ENCODE measurements around the gene LPP. TPM values are rescaled to one million over a fixed set of nuclear protein-coding genes. Genes with fewer than 3 reads are reported as not detected.

LPP gene
- total RNA-seq, 1 donor from 2014 or later = 218 TPM

DNA sequence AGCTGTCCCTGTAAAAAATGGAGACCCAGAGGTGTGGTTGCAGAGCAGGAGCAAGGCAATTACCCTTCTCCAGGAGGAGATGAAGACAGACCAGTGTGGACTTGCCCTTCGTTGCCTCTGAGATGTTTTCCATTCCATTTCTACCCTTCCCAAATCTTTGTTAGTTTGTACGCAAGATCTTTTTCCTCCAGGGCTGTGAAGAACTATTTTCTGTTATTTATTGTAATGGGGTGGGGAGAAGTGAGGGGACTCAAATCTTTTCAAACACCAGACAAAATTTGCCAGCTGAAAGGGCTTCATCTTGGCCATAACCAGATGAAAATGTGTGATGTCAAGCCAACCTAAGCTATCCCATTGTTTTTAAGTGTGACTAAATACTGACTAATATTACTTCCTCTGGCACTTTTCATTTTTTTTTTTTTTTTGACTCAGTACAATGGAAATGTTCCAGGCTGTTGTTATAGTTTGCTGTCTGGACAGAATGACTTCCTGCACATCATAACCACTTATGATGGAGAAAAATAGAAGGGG is 746.5 kb downstream of the LPP start:
- DNase-seq (ENCODE audit: low read depth) = peak; percentile 49
- TF ChIP-seq, protein P1, sequence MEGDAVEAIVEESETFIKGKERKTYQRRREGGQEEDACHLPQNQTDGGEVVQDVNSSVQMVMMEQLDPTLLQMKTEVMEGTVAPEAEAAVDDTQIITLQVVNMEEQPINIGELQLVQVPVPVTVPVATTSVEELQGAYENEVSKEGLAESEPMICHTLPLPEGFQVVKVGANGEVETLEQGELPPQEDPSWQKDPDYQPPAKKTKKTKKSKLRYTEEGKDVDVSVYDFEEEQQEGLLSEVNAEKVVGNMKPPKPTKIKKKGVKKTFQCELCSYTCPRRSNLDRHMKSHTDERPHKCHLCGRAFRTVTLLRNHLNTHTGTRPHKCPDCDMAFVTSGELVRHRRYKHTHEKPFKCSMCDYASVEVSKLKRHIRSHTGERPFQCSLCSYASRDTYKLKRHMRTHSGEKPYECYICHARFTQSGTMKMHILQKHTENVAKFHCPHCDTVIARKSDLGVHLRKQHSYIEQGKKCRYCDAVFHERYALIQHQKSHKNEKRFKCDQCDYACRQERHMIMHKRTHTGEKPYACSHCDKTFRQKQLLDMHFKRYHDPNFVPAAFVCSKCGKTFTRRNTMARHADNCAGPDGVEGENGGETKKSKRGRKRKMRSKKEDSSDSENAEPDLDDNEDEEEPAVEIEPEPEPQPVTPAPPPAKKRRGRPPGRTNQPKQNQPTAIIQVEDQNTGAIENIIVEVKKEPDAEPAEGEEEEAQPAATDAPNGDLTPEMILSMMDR (IDR thresholded peaks at IDR 0.05; ENCODE audit: insufficient read depth, low read length, poor library complexity, severe bottlenecking) = no peak
- no peaks in the 10 kb centered on the region for H3K27me3 ChIP-seq (ENCODE audit: control insufficient read depth, insufficient read depth, low read length)
- no peak overlapping the region for H3K4me3 ChIP-seq (ENCODE audit: low read depth, low read length)
- H3K36me3 ChIP-seq (ENCODE audit: control insufficient read depth, insufficient read depth, low read length) = no peaks in the 10 kb centered on the region

DNA sequence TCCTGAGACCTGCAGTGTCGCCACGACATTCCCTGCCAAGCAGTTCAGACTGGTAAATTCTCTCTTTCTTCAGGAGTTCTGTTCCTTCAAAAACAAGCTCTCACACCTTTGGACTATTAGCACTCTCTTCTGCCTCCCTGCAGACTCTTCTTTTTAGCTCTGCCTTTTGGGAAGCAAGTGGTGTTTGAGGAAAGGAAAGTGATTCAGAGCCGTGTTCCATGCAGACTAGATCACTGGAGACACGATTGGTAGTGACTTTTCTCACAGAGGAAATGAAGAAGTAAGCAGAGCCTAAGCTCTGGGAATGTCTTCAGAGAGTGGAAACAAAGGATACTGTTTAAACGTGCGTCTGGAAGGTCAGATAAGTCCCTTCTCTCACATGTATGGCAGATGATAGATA is 747.2 kb downstream of the LPP start:
- Histone ChIP-seq H3K36me3 (ENCODE audit: control insufficient read depth, insufficient read depth, low read length) (no peaks in the 10 kb centered on the region), H3K4me3 (ENCODE audit: low read depth, low read length) (no peak overlapping the region), H3K27me3 (ENCODE audit: control insufficient read depth, insufficient read depth, low read length) (peaks cover under 1% of the 10 kb centered on the region)
- TF ChIP-seq, protein P1 (IDR thresholded peaks at IDR 0.05; ENCODE audit: insufficient read depth, low read length, poor library complexity, severe bottlenecking) = no peak
- no peak for DNase-seq (ENCODE audit: low read depth)

DNA sequence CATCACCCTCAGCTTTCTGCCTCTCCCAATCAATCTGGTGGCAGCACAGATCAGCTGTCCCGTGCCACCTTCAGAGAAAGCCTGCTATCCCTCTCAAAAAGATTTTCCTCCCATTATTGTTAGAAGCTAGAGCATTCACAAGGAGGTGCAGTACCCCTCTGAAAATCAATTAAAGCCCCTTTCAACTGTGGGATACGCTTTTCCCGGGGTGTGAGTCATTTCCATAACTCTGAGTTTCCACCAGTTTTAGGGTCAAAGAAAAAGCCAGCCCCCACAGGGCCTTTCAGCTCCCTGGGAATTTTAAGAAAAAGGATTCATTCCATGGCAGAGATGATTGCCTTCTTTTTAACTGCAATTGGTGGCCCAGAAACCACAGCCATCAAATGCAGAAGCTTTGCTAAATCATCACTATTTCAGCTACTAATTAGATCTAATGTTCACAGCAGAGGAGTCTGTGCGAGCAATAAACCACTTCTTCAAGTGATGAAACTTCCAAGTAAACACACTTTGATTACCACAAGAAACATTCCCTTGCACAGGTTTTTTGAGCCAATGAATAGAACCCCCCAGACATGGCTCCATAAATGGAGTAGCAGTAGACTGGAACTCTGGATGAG is 747.8 kb downstream of the LPP start:
- TF ChIP-seq, protein P1 (IDR thresholded peaks at IDR 0.05; ENCODE audit: insufficient read depth, low read length, poor library complexity, severe bottlenecking) = no peak
- Histone ChIP-seq H3K36me3 (ENCODE audit: control insufficient read depth, insufficient read depth, low read length) (no peaks in the 10 kb centered on the region), H3K4me3 (ENCODE audit: low read depth, low read length) (no peak overlapping the region), H3K27me3 (ENCODE audit: control insufficient read depth, insufficient read depth, low read length) (peaks cover 2% of the 10 kb centered on the region)
- no peak for DNase-seq (ENCODE audit: low read depth)

DNA sequence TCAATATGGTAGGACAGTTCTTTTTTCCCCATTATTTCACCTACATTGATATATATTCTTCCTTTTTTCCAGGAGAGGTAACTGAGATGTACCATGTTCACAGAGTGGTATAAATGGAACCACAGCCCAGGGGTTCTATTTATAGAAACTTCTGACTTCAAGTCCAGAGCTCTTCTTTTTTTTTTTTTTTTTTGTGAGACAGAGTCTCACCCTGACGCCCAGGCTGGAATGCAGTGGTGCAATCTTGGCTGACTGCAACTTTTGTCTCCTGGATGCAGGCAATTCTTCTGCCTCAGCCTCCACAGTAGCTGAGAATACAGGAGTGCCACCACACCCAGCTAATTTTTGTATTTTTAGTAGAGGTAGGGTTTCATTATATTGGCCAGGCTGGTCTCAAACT is 750.7 kb downstream of the LPP start:
- Histone ChIP-seq H3K36me3 (ENCODE audit: control insufficient read depth, insufficient read depth, low read length) (no peaks in the 10 kb centered on the region), H3K4me3 (ENCODE audit: low read depth, low read length) (no peak overlapping the region), H3K27me3 (ENCODE audit: control insufficient read depth, insufficient read depth, low read length) (peaks cover 2% of the 10 kb centered on the region)
- no peak for DNase-seq (ENCODE audit: low read depth)
- TF ChIP-seq, protein P1 (IDR thresholded peaks at IDR 0.05; ENCODE audit: insufficient read depth, low read length, poor library complexity, severe bottlenecking) = no peak

DNA sequence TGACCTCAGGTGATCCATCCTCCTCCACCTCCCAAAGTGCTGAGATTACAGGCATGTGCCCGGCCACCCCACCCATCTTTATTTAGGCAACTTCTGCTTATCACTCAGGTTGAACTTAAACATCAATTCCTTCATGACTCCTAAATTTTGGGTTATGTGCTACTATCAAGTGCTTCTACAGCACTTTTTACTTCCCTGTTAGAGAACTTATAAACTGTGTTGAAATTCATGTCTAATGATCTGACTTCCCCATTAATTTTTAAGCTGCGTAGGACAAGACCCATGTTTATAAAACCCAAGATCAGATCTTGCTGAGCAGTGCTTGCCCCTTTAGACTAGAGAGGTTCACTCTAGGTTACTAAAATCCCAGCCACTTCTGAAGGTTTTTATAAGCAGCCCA is 751.6 kb downstream of the LPP start:
- no peak overlapping the region for H3K4me3 ChIP-seq (ENCODE audit: low read depth, low read length)
- TF ChIP-seq, protein P1 (IDR thresholded peaks at IDR 0.05; ENCODE audit: insufficient read depth, low read length, poor library complexity, severe bottlenecking) = no peak
- DNase-seq (ENCODE audit: low read depth) = no peak

DNA sequence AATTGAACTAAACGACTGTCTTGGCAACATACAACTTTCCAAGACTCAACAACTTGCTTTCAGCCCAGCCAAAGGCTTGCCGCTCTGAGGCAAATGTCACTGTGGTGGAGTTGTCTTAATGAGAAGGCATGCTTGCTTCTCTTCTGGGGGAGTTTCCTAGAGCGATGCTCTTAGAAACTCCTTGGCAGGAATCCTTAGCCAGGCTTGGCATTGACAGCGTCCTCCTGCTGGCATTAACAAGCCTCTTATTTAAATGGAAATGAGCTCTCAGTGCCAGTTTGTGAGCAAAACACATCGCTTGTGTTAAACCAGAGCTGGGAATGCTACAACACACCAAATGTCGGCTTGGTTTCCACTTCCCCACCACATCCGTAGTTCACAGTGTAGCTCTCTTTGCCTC is 752.3 kb downstream of the LPP start:
- peaks cover 2% of the 10 kb centered on the region for H3K27me3 ChIP-seq (ENCODE audit: control insufficient read depth, insufficient read depth, low read length)
- no peak for DNase-seq (ENCODE audit: low read depth)
- H3K36me3 ChIP-seq (ENCODE audit: control insufficient read depth, insufficient read depth, low read length) = no peaks in the 10 kb centered on the region
- TF ChIP-seq, protein P1 (IDR thresholded peaks at IDR 0.05; ENCODE audit: insufficient read depth, low read length, poor library complexity, severe bottlenecking) = no peak
- no peak overlapping the region for H3K4me3 ChIP-seq (ENCODE audit: low read depth, low read length)

More for the DNA sequence above, 751.6 kb downstream of the LPP start:
- Histone ChIP-seq H3K27me3 (ENCODE audit: control insufficient read depth, insufficient read depth, low read length) (peaks cover 2% of the 10 kb centered on the region), H3K36me3 (ENCODE audit: control insufficient read depth, insufficient read depth, low read length) (no peaks in the 10 kb centered on the region)

Data from kidney epithelial cell (primary cell).